Measurements from ENCODE around the gene CCL7. TPM values are rescaled to one million over a fixed set of nuclear protein-coding genes. Genes with fewer than 3 reads are reported as not detected.

Gene CCL7
- total RNA-seq, 2 experiments from 2014 or later: not detected

DNA sequence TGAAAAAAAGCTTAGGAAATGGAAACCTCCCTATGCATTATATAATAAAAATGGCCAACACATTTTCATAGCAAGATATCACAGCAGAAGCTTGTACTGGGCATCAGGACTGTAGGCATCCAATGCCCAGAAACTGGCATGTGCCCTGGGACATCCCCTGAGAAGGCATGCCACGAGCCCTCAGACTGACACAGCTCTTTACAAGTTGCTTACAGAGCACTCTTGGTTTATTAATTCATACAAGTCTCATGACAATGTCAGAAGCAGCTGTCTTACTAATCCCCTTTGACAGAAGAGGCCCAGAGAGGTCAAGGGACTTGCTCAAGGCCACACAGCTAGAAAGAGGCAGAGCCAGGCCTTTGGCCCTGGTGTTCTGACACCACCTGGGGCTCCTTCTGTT is 20.5 kb upstream of the CCL7 start:
- Mint-ChIP-seq H3K4me3 (no peak overlapping the region), H3K9me3 (no peaks in the 10 kb centered on the region), H3K36me3 (ENCODE audit: low read depth) (no peaks in the 10 kb centered on the region), H3K27ac (no peak overlapping the region), H3K27me3 (ENCODE audit: low read depth) (peaks cover 11% of the 10 kb centered on the region), H3K4me1 (ENCODE audit: low read depth) (no peaks in the 10 kb centered on the region)
- CTCF ChIA-PET: interaction anchor here (0.6 to 1.7 kb wide), 2 partner anchors 112 to 392 kb away, joined by 3 to 8 read pairs; no protein-coding TSS in a partner anchor
- intact Hi-C loops (cut with micrococcal nuclease): no loop called here
- DNase-seq: no peak

DNA sequence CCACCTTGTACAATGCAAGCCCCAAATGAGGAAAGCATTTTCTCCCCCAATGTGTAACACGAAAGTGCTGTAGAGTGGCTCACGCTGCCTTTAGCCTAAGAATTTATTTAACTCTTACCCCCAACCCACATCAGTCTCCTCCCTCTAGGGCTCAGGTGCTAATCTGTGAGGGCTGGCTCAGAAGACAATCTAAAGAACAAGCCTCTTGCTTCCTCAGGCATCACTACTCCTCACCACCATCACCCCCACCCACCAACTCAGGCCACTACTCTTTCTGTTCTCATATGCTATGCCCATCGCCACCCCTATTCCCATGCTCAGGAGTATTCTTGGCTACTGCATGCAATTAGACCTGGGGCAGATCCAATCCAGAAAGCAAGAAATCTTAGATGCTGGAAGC is 18.8 kb upstream of the CCL7 start:
- CTCF ChIA-PET: no interaction called here
- Mint-ChIP-seq H3K4me1 (ENCODE audit: low read depth) (peaks cover 4% of the 10 kb centered on the region), H3K27me3 (ENCODE audit: low read depth) (peaks cover 23% of the 10 kb centered on the region), H3K9me3 (no peaks in the 10 kb centered on the region), H3K36me3 (ENCODE audit: low read depth) (no peaks in the 10 kb centered on the region), H3K27ac (no peak overlapping the region), H3K4me3 (no peak overlapping the region)
- intact Hi-C loops (cut with micrococcal nuclease): no loop called here
- no peak for DNase-seq

DNA sequence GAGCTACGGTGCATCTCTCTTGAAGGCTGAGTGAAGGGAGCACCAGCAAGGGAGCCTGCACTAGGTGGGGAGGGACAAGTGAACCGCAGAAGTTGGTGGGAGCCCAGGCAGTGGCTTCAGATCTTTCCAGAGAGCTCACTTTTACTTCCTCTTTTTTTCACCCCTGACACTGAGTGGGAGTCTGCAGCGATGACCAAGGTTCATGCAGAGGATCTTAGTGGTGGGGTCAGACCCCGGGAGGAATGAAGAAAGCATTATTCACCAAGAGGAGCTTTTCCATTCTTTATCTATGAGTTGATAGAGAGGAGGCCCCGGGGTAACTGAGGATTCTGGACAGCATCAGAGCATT is 18.0 kb upstream of the CCL7 start:
- no peak overlapping the region for H3K4me3 Mint-ChIP-seq
- no peaks in the 10 kb centered on the region for H3K36me3 Mint-ChIP-seq (ENCODE audit: low read depth)
- intact Hi-C loops (cut with micrococcal nuclease): no loop called here
- no peaks in the 10 kb centered on the region for H3K9me3 Mint-ChIP-seq
- peaks cover 25% of the 10 kb centered on the region for H3K27me3 Mint-ChIP-seq (ENCODE audit: low read depth)
- peaks cover 4% of the 10 kb centered on the region for H3K4me1 Mint-ChIP-seq (ENCODE audit: low read depth)
- DNase-seq: no peak
- no peak overlapping the region for H3K27ac Mint-ChIP-seq
- CTCF ChIA-PET: no interaction called here

DNA sequence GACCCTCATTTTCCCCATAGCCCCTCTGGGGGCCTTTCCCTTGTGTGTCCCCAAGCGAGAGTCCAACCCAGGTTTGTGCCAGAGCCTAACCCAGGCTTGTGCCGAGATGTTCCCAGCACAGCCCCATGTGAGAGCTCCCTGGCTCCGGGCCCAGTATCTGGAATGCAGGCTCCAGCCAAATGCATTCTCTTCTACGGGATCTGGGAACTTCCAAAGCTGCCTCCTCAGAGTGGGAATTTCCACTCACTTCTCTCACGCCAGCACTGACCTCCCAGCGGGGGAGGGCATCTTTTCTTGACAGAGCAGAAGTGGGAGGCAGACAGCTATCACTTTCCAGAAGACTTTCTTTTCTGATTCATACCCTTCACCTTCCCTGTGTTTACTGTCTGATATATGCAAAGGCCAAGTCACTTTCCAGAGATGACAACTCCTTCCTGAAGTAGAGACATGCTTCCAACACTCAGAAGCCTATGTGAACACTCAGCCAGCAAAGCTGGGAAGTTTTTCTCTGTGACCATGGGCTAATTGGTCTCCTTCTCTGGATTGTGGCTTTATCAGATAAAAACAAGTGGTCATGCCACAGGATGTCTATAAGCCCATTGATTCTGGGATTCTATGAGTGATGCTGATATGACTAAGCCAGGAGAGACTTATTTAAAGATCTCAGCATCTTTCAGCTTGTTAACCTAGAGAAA is 17.4 kb upstream of the CCL7 start:
- no peak overlapping the region for H3K27ac Mint-ChIP-seq
- CTCF ChIA-PET: no interaction called here
- peaks cover 4% of the 10 kb centered on the region for H3K4me1 Mint-ChIP-seq (ENCODE audit: low read depth)
- H3K27me3 Mint-ChIP-seq (ENCODE audit: low read depth): peaks cover 28% of the 10 kb centered on the region
- H3K36me3 Mint-ChIP-seq (ENCODE audit: low read depth): no peaks in the 10 kb centered on the region
- DNase-seq: no peak
- H3K9me3 Mint-ChIP-seq: no peaks in the 10 kb centered on the region
- intact Hi-C loops (cut with micrococcal nuclease): no loop called here
- no peak overlapping the region for H3K4me3 Mint-ChIP-seq

DNA sequence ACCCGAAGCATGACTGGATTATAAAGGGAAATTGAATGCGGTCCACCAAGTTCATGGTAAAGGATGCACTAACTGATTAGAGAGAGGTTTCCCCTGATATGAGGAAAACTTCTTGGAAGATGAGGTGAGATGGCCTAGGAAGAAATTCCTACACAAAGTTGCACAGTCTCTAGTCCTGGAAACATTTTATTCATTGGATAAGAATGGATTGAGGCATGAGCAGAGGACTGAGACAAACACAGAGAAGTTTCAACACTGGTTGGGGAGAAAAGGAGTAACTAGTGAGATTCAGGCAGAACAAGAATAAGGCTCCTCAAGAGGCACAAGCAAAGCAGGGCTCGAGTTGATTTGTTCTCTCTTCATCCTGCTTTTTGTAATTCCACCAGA is 16.9 kb upstream of the CCL7 start:
- Mint-ChIP-seq H3K27me3 (ENCODE audit: low read depth) (peaks cover 30% of the 10 kb centered on the region), H3K4me3 (no peak overlapping the region), H3K27ac (no peak overlapping the region), H3K36me3 (ENCODE audit: low read depth) (no peaks in the 10 kb centered on the region), H3K9me3 (no peaks in the 10 kb centered on the region), H3K4me1 (ENCODE audit: low read depth) (peaks cover 4% of the 10 kb centered on the region)
- CTCF ChIA-PET: no interaction called here
- DNase-seq: no peak
- intact Hi-C loops (cut with micrococcal nuclease): no loop called here

DNA sequence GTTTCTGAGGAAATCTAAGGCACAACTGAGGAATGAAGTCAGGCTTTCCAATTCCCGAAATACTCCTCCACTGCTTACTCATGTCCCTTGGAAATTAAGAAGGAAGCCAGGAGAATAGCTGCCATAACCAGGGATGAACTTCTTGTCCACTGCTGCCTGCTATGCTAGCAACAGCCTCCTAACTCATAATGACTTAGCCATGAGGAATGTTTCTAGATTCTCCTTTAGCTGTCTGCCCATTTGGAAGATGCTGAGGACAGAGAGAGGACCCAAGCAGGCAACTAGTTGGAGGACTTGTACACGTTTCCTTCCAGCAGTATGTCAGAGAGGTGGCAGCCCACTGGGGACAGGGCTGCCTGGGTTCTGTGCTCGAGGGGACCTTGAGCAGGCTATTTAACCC is 15.9 kb upstream of the CCL7 start:
- peaks cover 39% of the 10 kb centered on the region for H3K27me3 Mint-ChIP-seq (ENCODE audit: low read depth)
- H3K4me3 Mint-ChIP-seq: no peak overlapping the region
- intact Hi-C loops (cut with micrococcal nuclease): no loop called here

DNA sequence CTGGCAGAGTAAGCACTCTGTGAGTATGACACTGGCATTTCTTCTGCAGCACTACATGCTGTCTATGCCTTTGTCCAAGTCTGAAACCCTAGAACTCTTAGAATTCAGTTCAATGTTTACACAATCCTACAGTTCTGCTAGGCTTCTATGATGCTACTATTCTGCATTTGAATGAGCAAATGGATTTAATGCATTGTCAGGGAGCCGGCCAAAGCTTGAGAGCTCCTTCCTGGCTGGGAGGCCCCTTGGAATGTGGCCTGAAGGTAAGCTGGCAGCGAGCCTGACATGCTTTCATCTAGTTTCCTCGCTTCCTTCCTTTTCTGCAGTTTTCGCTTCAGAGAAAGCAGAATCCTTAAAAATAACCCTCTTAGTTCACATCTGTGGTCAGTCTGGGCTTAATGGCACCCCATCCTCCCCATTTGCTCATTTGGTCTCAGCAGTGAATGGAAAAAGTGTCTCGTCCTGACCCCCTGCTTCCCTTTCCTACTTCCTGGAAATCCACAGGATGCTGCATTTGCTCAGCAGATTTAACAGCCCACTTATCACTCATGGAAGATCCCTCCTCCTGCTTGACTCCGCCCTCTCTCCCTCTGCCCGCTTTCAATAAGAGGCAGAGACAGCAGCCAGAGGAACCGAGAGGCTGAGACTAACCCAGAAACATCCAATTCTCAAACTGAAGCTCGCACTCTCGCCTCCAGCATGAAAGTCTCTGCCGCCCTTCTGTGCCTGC is 15.2 kb upstream of the CCL7 start, which contains the start of gene CCL2:
TSS of gene CCL2 (plus strand) at position 635 of the 730 bp plus-strand sequence. CDS start at position 700, 65 bp downstream.
- peaks cover 39% of the 10 kb centered on the region for H3K27me3 Mint-ChIP-seq (ENCODE audit: low read depth)
- CTCF ChIA-PET: interaction anchor here (1.2 to 1.4 kb wide), 2 partner anchors 16 to 54 kb away, joined by 3 read pairs; no protein-coding TSS in a partner anchor

More for the DNA sequence above, 15.9 kb upstream of the CCL7 start:
- DNase-seq: no peak
- CTCF ChIA-PET: interaction anchor here (1.2 kb wide), 1 partner anchor 53 kb away, joined by 3 read pairs; no protein-coding TSS in a partner anchor
- H3K4me1 Mint-ChIP-seq (ENCODE audit: low read depth): peaks cover 4% of the 10 kb centered on the region
- H3K9me3 Mint-ChIP-seq: no peaks in the 10 kb centered on the region
- H3K36me3 Mint-ChIP-seq (ENCODE audit: low read depth): no peaks in the 10 kb centered on the region
- no peak overlapping the region for H3K27ac Mint-ChIP-seq

DNA sequence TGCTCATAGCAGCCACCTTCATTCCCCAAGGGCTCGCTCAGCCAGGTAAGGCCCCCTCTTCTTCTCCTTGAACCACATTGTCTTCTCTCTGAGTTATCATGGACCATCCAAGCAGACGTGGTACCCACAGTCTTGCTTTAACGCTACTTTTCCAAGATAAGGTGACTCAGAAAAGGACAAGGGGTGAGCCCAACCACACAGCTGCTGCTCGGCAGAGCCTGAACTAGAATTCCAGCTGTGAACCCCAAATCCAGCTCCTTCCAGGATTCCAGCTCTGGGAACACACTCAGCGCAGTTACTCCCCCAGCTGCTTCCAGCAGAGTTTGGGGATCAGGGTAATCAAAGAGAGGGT is 14.7 kb upstream of the CCL7 start:
- Mint-ChIP-seq H3K27ac (no peak overlapping the region), H3K36me3 (ENCODE audit: low read depth) (no peaks in the 10 kb centered on the region), H3K4me1 (ENCODE audit: low read depth) (peaks cover 4% of the 10 kb centered on the region), H3K27me3 (ENCODE audit: low read depth) (peaks cover 42% of the 10 kb centered on the region), H3K9me3 (no peaks in the 10 kb centered on the region), H3K4me3 (no peak overlapping the region)
- CTCF ChIA-PET: interaction anchor here (0.8 to 1.4 kb wide), 3 partner anchors 17 to 106 kb away, joined by 3 read pairs; no protein-coding TSS in a partner anchor
- intact Hi-C loops (cut with micrococcal nuclease): no loop called here
- no peak for DNase-seq

More for the DNA sequence above, 15.2 kb upstream of the CCL7 start, which contains the start of gene CCL2:
- intact Hi-C loops (cut with micrococcal nuclease): no loop called here
- Mint-ChIP-seq H3K27ac (no peak within 1 kb of the TSS), H3K4me1 (ENCODE audit: low read depth) (peaks cover 4% of the 10 kb centered on the region), H3K9me3 (no peaks in the 10 kb centered on the region), H3K4me3 (no peak within 1 kb of the TSS), H3K36me3 (ENCODE audit: low read depth) (no peaks in the 10 kb centered on the region)
- DNase-seq: no peak

DNA sequence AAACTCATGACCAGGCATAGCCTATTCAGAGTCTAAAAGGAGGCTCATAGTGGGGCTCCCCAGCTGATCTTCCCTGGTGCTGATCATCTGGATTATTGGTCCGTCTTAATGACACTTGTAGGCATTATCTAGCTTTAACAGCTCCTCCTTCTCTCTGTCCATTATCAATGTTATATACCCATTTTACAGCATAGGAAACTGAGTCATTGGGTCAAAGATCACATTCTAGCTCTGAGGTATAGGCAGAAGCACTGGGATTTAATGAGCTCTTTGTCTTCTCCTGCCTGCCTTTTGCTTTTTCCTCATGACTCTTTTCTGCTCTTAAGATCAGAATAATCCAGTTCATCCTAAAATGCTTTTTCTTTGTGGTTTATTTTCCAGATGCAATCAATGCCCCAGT is 14.2 kb upstream of the CCL7 start:
- Mint-ChIP-seq H3K27me3 (ENCODE audit: low read depth) (peaks cover 46% of the 10 kb centered on the region), H3K36me3 (ENCODE audit: low read depth) (no peaks in the 10 kb centered on the region), H3K4me1 (ENCODE audit: low read depth) (peaks cover 4% of the 10 kb centered on the region), H3K4me3 (no peak overlapping the region), H3K27ac (no peak overlapping the region), H3K9me3 (no peaks in the 10 kb centered on the region)
- intact Hi-C loops (cut with micrococcal nuclease): no loop called here
- CTCF ChIA-PET: interaction anchor here (0.7 to 1.4 kb wide), 3 partner anchors 17 to 106 kb away, joined by 3 read pairs; no protein-coding TSS in a partner anchor
- DNase-seq: no peak

DNA sequence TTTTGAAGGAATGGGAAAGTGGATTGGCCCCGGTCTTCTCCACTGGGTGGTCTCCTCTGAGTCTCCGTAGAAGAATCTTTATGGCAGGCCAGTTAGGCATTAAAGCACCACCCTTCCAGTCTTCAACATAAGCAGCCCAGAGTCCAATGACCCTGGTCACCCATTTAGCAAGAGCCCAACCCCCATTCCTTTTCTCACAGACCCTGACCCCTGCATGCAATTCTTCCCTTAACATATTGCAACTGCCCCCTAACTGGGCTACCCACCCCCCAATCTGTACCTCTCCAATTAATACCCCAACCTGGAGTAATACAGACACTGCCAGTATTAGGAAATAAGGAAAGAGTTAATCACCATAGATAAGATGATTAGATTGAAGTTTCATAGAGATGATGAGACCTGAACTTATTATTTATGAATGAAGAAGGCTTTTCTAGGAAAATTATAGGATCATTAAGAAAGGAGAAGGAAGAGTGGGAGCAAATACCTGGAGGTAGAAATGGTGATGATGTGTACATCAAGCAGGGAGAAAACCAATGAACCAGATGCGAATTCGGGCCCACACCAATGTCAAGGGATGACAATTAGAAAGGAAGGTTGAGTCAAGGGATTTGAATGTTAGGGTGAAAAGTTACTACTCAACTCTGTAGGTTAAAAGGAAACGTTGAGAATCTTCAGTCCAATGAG is 12.6 kb upstream of the CCL7 start:
- Mint-ChIP-seq H3K4me3 (no peak overlapping the region), H3K36me3 (ENCODE audit: low read depth) (no peaks in the 10 kb centered on the region), H3K27me3 (ENCODE audit: low read depth) (peaks cover 47% of the 10 kb centered on the region), H3K27ac (no peak overlapping the region), H3K4me1 (ENCODE audit: low read depth) (peaks cover 4% of the 10 kb centered on the region), H3K9me3 (no peaks in the 10 kb centered on the region)
- CTCF ChIA-PET: no interaction called here
- intact Hi-C loops (cut with micrococcal nuclease): no loop called here
- no peak for DNase-seq

DNA sequence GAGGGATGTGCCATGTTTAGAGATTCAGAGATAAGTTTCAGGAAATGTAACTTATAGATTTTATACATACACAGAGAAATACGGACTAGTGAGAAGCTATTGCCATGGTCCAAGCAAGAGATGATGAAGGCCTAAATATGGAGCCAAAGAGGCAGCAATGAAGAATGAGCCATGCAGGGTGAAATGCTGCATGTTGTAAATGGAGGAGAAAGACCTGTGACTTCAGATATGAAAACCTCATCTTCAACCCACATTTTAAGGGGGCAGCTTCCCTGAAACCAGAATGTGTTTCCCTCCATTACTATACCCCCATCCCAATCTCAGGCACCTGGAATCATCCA is 12.1 kb upstream of the CCL7 start:
- no peak for DNase-seq
- H3K9me3 Mint-ChIP-seq: no peaks in the 10 kb centered on the region
- intact Hi-C loops (cut with micrococcal nuclease): no loop called here
- CTCF ChIA-PET: no interaction called here
- H3K27ac Mint-ChIP-seq: no peak overlapping the region
- H3K4me1 Mint-ChIP-seq (ENCODE audit: low read depth): peaks cover 4% of the 10 kb centered on the region
- H3K36me3 Mint-ChIP-seq (ENCODE audit: low read depth): no peaks in the 10 kb centered on the region
- H3K27me3 Mint-ChIP-seq (ENCODE audit: low read depth): peaks cover 43% of the 10 kb centered on the region
- H3K4me3 Mint-ChIP-seq: no peak overlapping the region

DNA sequence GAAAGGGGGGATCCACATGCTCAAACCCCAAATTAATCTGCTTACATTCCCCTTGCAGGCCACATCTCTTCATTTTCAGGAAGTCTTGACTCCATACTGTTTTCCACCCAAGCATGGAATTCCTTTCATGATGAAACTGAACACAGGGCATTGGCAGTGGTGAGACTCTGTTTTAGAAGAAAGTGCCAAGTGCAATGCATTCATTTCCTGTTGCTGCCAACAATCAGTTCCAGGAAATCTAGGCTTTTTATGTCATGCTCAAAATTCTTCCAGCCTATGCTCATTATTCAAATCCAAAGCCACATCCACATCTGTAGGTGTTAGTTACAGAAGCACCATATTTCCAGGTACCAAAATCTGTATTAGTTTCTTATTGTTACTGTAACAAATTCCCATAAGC is 10.9 kb upstream of the CCL7 start:
- no peak overlapping the region for H3K27ac Mint-ChIP-seq
- H3K27me3 Mint-ChIP-seq (ENCODE audit: low read depth): peaks cover 41% of the 10 kb centered on the region
- no peak for DNase-seq
- peaks cover 4% of the 10 kb centered on the region for H3K4me1 Mint-ChIP-seq (ENCODE audit: low read depth)
- CTCF ChIA-PET: no interaction called here
- intact Hi-C loops (cut with micrococcal nuclease): no loop called here
- no peaks in the 10 kb centered on the region for H3K9me3 Mint-ChIP-seq
- no peaks in the 10 kb centered on the region for H3K36me3 Mint-ChIP-seq (ENCODE audit: low read depth)
- H3K4me3 Mint-ChIP-seq: no peak overlapping the region
